ENCODE results near the gene SLC7A1. TPM values are rescaled to one million over a fixed set of nuclear protein-coding genes. Genes with fewer than 3 reads are reported as not detected.

SLC7A1 gene
- total and polyA plus RNA-seq, 2 of the 8 experiments (the other 6 are each of a cell fraction or from before 2014, with no cell fraction given), result 26.8 to 114 TPM

DNA sequence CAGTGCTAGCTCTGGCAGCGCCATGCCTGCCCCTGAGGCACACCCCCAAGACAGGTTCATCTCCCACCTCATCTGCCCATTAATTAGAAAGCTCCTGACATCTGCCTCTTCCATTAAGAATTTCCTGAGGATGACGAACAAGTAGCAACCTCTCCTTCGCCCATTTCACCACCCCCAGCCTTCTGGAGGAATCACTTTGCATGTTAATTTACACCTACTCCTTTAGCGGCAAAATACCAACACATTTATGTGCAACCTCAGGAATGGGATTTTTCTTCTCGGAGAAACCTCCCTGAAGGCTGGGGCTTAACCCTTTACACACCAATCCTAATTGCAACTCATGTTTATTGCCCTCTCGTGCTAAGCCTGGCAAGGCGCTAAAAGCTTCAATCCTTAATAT is 13.8 kb downstream of the SLC7A1 start:
- Histone ChIP-seq H4K8ac (ENCODE audit: extremely low read depth, insufficient read depth, low read length) (no peak overlapping the region), H2BK12ac (ENCODE audit: low read depth, low read length) (no peak overlapping the region), H2AK5ac (ENCODE audit: low read depth, low read length) (no peak overlapping the region), H3K4ac (replicated peaks; ENCODE audit: insufficient read length, low read depth, low read length) (no peak overlapping the region), H3K18ac (ENCODE audit: extremely low read depth, low read length) (no peak overlapping the region), H3K79me2 (ENCODE audit: control insufficient read depth in 1 of 2, insufficient read depth in 2 of 2, low read length in 2 of 2) (peaks cover 60 to 100% of the 10 kb centered on the region in 2 experiments), H3K4me3 (ENCODE audit: extremely low read depth in 1 of 4, insufficient read depth in 2 of 4, low read depth in 3 of 4, low read length in 4 of 4) (0 out of 8 replicates have a peak overlapping the region, but pooled peaks of 1 of the 4 experiments have one; percentile 19), H2BK15ac (ENCODE audit: low read length) (no peak overlapping the region), H3K27ac (ENCODE audit: low read depth, low read length) (no peak overlapping the region), H3K36me3 (ENCODE audit: control insufficient read depth in 2 of 4, insufficient read depth in 4 of 4, low read length in 3 of 4) (no peaks in the 10 kb centered on the region), H3K4me2 (ENCODE audit: insufficient read depth in 1 of 2, low read depth in 2 of 2, low read length in 2 of 2) (peak overlapping the region; percentile 42 to 43), H3K56ac (replicated peaks; ENCODE audit: insufficient read length, low read depth, low read length) (no peak overlapping the region), H3K79me1 (ENCODE audit: low read depth, low read length) (peaks cover 30% of the 10 kb centered on the region), H3K23me2 (ENCODE audit: low read depth, low read length) (no peaks in the 10 kb centered on the region), H3K4me1 (replicated peaks in 1 of 4; ENCODE audit: control insufficient read depth in 3 of 4, insufficient read depth in 4 of 4, low read length in 3 of 4) (peaks cover 18 to 31% (median 25%) of the 10 kb centered on the region in 4 experiments), H3K23ac (ENCODE audit: insufficient read length) (no peak overlapping the region), H3K14ac (ENCODE audit: insufficient read length) (no peak overlapping the region), H3K9me3 (ENCODE audit: insufficient read depth in 2 of 2, low read depth in 1 of 2, low read length in 1 of 2) (no peaks in the 10 kb centered on the region), H2BK120ac (replicated peaks; ENCODE audit: low read depth, low read length) (no peak overlapping the region), H4K5ac (ENCODE audit: insufficient read length, low read depth, low read length) (no peak overlapping the region), H2AFZ (ENCODE audit: low read length) (no peak overlapping the region), H4K91ac (replicated peaks; ENCODE audit: insufficient read length, low read length) (no peak overlapping the region), H2BK20ac (ENCODE audit: low read length) (no peak overlapping the region), H4K20me1 (replicated peaks in 1 of 2; ENCODE audit: control insufficient read depth in 1 of 2, insufficient read depth in 2 of 2, low read length in 2 of 2) (peaks cover 47 to 51% of the 10 kb centered on the region in 2 experiments), H3K27me3 (replicated peaks in 1 of 4; ENCODE audit: control insufficient read depth in 3 of 4, extremely low read depth in 1 of 4, insufficient read depth in 3 of 4, low read length in 3 of 4) (no peaks in the 10 kb centered on the region), H3K9ac (replicated peaks in 1 of 4; ENCODE audit: extremely low read depth in 1 of 4, low read depth in 3 of 4, low read length in 3 of 4) (no peak overlapping the region), H2BK5ac (ENCODE audit: low read depth, low read length) (no peak overlapping the region)
- POLR2A ChIA-PET (ENCODE audit: partially characterized antibody), result interaction anchor here (1.3 to 2.9 kb wide), 6 partner anchors 9 to 21 kb away, joined by 3 to 20 read pairs (median 6); partner anchors contain the start of gene SLC7A1
- WGBS, 2 experiments (ENCODE audit: extremely low coverage in 1 of 2, insufficient coverage in 1 of 2, insufficient read length in 1 of 2, insufficient replicate concordance in 2 of 2, low coverage in 1 of 2, low lambda C conversion rate in 2 of 2, missing lambda C conversion rate in 1 of 2), result 65% methylated on average over 7 of the region's 7 CpGs; no CpG with 5 or more reads in 1 of the 2 experiments
- no peak for TF ChIP-seq RBBP5 (IDR thresholded peaks at IDR 0.05; ENCODE audit: borderline replicate concordance, low read depth, low read length)
- TF ChIP-seq CBX8 (IDR thresholded peaks at IDR 0.05; ENCODE audit: borderline replicate concordance, low read depth, low read length), result no peak
- no peak for TF ChIP-seq BCL11A (IDR thresholded peaks at IDR 0.05; ENCODE audit: low read depth in 2 of 2, low read length in 2 of 2)
- no peak for TF ChIP-seq MAFK (IDR thresholded peaks at IDR 0.05; ENCODE audit: low read depth, low read length)
- no peak for TF ChIP-seq KDM1A (IDR thresholded peaks at IDR 0.05; ENCODE audit: borderline replicate concordance, low read length)
- no peak for TF ChIP-seq SIRT6 (IDR thresholded peaks at IDR 0.05; ENCODE audit: low read length)
- no peak for TF ChIP-seq GABPA (IDR thresholded peaks at IDR 0.05; ENCODE audit: borderline replicate concordance, insufficient read depth, low read length)
- no peak for TF ChIP-seq TAF7 (optimal IDR thresholded peaks at IDR 0.05; ENCODE audit: borderline replicate concordance, low read depth, low read length)
- no peak for TF ChIP-seq SP4 (IDR thresholded peaks at IDR 0.05; ENCODE audit: low read length)
- no peak for TF ChIP-seq RXRA (IDR thresholded peaks at IDR 0.05; ENCODE audit: insufficient read depth, low read depth, low read length)
- TF ChIP-seq POLR2A (IDR thresholded peaks at IDR 0.05; ENCODE audit: control extremely low read depth in 1 of 2, low read depth in 2 of 2, low read length in 2 of 2), result no peak
- no peak for TF ChIP-seq EGR1 (IDR thresholded peaks at IDR 0.05; ENCODE audit: borderline replicate concordance, low read depth, low read length)
- FAIRE-seq (no peak), DNase-seq (ENCODE audit: low read depth in 1 of 2, low spot score in 2 of 2) (no peak)
- CTCF ChIA-PET (ENCODE audit: partially characterized antibody), result interaction anchor here (0.9 to 1.9 kb wide), 5 partner anchors 17 to 128 kb away, joined by 3 to 5 read pairs (median 4); no protein-coding TSS in a partner anchor

Measured in H1 (cell line).